Measurements from ENCODE around the gene PEX3. TPM values are rescaled to one million over a fixed set of nuclear protein-coding genes. Genes with fewer than 3 reads are reported as not detected.

The PEX3 gene
- total RNA-seq, 1 experiment from 2014 or later = 17.9 TPM

GRCh38 chr6:143536461-143536865 lies 85.9 kb downstream of the PEX3 start:
- Histone ChIP-seq H2BK15ac (ENCODE audit: low read depth, low read length) (no peak overlapping the region), H3K23me2 (ENCODE audit: insufficient read length, low read depth, low read length, poor library complexity, severe bottlenecking) (peaks cover 9% of the 10 kb centered on the region), H3K18ac (ENCODE audit: insufficient read length, low read depth, low read length) (no peak overlapping the region), H3K4ac (ENCODE audit: low read depth, low read length) (no peak overlapping the region), H3K4me2 (ENCODE audit: insufficient read depth, insufficient read length, low read length) (peak overlapping the region; percentile 77), H4K5ac (ENCODE audit: insufficient read length, low read depth, low read length) (no peak overlapping the region), H3K27me3 (ENCODE audit: insufficient read depth, low read length) (peaks cover 4% of the 10 kb centered on the region; the same call in 1 of the 2 replicates), H2BK12ac (ENCODE audit: insufficient read length, low read depth, low read length) (no peak overlapping the region), H2AK5ac (ENCODE audit: insufficient read length, low read length) (no peak overlapping the region), H3K14ac (ENCODE audit: insufficient read depth, low read length) (peak overlapping the region; percentile 82), H4K20me1 (ENCODE audit: control insufficient read depth, insufficient read depth, insufficient read length) (no peaks in the 10 kb centered on the region), H4K91ac (ENCODE audit: insufficient read length, low read depth, low read length) (no peak overlapping the region), H3K4me1 (ENCODE audit: insufficient read depth, low read length) (peaks cover 4% of the 10 kb centered on the region; the same call in 1 of the 2 replicates), H3K23ac (ENCODE audit: insufficient read length, low read depth, low read length) (no peak overlapping the region), H3T11ph (ENCODE audit: low read length) (no peak overlapping the region), H2BK20ac (ENCODE audit: low read depth, low read length, poor library complexity, severe bottlenecking) (no peak overlapping the region), H4K8ac (replicated peaks; ENCODE audit: insufficient read length, low read depth, low read length) (no peak overlapping the region), H3K27ac (ENCODE audit: insufficient read length, low read depth, low read length) (no peak overlapping the region), H2AFZ (ENCODE audit: low read length) (no peak overlapping the region), H3K9ac (ENCODE audit: extremely low read depth, insufficient read length, low read length) (no peak overlapping the region), H3K79me1 (ENCODE audit: insufficient read depth, low read depth, low read length, poor library complexity, severe bottlenecking) (no peaks in the 10 kb centered on the region), H3K9me3 (ENCODE audit: control insufficient read depth, low read depth, low read length) (no peaks in the 10 kb centered on the region), H2BK120ac (ENCODE audit: low read depth, low read length, poor library complexity, severe bottlenecking) (no peak overlapping the region), H3K56ac (ENCODE audit: insufficient read length, low read depth, low read length) (no peak overlapping the region), H2BK5ac (ENCODE audit: insufficient read length, low read length) (no peak overlapping the region), H3K79me2 (ENCODE audit: insufficient read depth, low read length) (no peaks in the 10 kb centered on the region)
- peak; percentile 55 for DNase-seq
- no CpG with 5 or more reads among the region's 27 CpGs for WGBS (ENCODE audit: extremely low coverage, insufficient read length, low lambda C conversion rate)
- Mint-ChIP-seq H3K27me3 (ENCODE audit: low read depth) (peaks cover 48% of the 10 kb centered on the region), H3K4me3 (peak overlapping the region; percentile 55 to 79), H3K9me3 (no peaks in the 10 kb centered on the region), H3K36me3 (ENCODE audit: insufficient read depth in 1 of 3, low read depth in 3 of 3) (no peaks in the 10 kb centered on the region; a peak in 1 of 7 replicates), H3K4me1 (peaks cover 19 to 25% of the 10 kb centered on the region in 2 experiments), H3K27ac (no peak overlapping the region)
- TF ChIP-seq CTCF (conservative IDR thresholded peaks at IDR 0.05) = no peak
